WI38 (cell line): ENCODE results near the gene CCNY.

Source experiments
- H3K4me3 ChIP-seq: 2 replicates; pipeline ENCODE4 v1.5.1; 2011; ENCODE audit warnings: low read depth, mild to moderate bottlenecking, control low read depth, low read length
- TF ChIP-seq, protein P1 (sequence below): IDR thresholded peaks from 2 replicates; pipeline ENCODE4 v1.5.1; 2012; ENCODE audit warnings: low read depth, mild to moderate bottlenecking, control low read depth, low read length

The CCNY gene

GRCh38 chr10:35426657-35427056 lies 90.3 kb downstream of the CCNY start:
- TF ChIP-seq, protein P1, sequence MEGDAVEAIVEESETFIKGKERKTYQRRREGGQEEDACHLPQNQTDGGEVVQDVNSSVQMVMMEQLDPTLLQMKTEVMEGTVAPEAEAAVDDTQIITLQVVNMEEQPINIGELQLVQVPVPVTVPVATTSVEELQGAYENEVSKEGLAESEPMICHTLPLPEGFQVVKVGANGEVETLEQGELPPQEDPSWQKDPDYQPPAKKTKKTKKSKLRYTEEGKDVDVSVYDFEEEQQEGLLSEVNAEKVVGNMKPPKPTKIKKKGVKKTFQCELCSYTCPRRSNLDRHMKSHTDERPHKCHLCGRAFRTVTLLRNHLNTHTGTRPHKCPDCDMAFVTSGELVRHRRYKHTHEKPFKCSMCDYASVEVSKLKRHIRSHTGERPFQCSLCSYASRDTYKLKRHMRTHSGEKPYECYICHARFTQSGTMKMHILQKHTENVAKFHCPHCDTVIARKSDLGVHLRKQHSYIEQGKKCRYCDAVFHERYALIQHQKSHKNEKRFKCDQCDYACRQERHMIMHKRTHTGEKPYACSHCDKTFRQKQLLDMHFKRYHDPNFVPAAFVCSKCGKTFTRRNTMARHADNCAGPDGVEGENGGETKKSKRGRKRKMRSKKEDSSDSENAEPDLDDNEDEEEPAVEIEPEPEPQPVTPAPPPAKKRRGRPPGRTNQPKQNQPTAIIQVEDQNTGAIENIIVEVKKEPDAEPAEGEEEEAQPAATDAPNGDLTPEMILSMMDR, result no peak
- no peak overlapping the region for H3K4me3 ChIP-seq

DNA sequence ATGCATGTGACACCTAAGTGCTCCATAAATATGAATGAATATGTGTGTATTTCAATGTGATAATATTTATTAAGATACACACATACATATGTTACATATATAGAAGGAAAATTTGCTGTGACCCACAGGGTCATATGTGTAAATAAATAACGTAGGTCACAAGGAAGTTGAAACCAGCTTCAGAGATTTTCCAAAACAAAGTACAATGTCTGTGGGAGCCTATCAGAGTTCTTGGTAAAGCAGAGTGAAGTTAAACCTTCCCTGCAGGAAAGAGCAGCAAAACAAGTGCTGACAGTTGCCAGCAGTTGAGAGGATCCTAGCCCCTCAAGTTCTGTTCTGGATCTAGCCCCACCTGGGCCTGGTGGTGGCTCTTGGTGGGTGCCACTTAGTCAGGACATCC lies 91.2 kb downstream of the CCNY start:
- H3K4me3 ChIP-seq, result no peak overlapping the region
- TF ChIP-seq, protein P1, result no peak

- TF ChIP-seq, protein P1, result no peak
- H3K4me3 ChIP-seq, result no peak overlapping the region
These were observed 92.2 kb downstream of the CCNY start for GRCh38 chr10:35428521-35428920.

DNA sequence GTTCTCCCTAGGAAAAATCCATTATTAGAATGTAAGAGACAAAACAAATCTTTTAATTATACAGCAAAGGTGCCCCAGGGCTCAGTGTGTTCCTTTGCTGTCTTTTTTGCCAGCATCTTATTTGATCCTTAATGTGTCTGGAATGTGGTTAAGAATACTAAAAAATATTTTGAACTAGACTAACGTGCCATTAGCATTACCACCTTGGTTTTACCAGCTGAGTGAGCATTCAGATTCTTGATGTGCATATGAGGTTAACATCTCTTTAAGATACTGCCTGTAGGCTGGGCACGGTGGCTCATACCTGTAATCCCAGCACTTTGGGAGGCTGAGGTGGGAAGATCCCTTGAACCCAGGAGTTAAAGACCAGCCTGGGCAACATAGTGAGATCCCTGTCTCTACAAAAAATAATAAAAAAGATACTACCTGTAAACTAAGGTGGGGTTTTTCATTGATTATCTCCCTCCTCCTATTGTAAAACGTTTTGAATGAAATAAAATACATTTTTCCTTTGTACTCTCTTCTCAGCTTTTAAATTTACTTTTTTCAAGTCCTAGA lies 96.6 kb downstream of the CCNY start:
- H3K4me3 ChIP-seq, result no peak overlapping the region
- TF ChIP-seq, protein P1, result no peak

GRCh38 chr10:35433851-35434426 lies 97.6 kb downstream of the CCNY start:
- no peak overlapping the region for H3K4me3 ChIP-seq
- TF ChIP-seq, protein P1, result no peak

GRCh38 chr10:35434533-35434932 lies 98.2 kb downstream of the CCNY start:
- H3K4me3 ChIP-seq, result no peak overlapping the region
- TF ChIP-seq, protein P1, result no peak

GRCh38 chr10:35435824-35436223 lies 99.5 kb downstream of the CCNY start:
- TF ChIP-seq, protein P1, result no peak
- H3K4me3 ChIP-seq, result no peak overlapping the region
